ENCODE results near the gene TTC21A. TPM values are rescaled to one million over a fixed set of nuclear protein-coding genes. Genes with fewer than 3 reads are reported as not detected.

Gene TTC21A
- total and polyA plus RNA-seq, 2 donors from 2014 or later, result 4.8 to 14.1 TPM

DNA sequence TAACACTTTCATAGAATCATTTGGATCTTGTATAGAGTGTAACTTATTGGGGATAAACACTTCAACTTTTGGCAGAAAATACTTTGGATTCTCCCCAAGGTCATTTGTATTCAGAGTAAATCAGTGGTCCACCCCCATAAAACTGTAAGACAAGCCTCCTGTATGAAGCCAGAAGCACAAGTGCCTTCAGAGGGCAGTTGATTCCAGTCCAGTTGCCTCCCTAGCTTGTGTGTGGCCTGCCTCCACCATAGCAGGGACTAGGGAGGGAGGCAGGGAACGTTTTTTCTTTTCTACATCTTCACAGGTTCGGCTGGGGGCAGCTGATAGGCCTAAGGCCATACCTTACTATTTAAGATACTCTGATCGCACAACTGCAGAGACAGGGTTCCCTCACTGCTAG is 11.7 kb upstream of the TTC21A start:
- Histone ChIP-seq H3K36me3 (ENCODE audit: control insufficient read depth in 2 of 3, insufficient read depth in 3 of 3, low read length in 3 of 3) (peaks cover 5 to 53% (median 49%) of the 10 kb centered on the region in 3 donors), H3K4me1 (ENCODE audit: control insufficient read depth in 2 of 3, insufficient read depth in 2 of 3, low read depth in 1 of 3, low read length in 3 of 3) (no peaks in the 10 kb centered on the region)
- TF ChIP-seq, protein P1, sequence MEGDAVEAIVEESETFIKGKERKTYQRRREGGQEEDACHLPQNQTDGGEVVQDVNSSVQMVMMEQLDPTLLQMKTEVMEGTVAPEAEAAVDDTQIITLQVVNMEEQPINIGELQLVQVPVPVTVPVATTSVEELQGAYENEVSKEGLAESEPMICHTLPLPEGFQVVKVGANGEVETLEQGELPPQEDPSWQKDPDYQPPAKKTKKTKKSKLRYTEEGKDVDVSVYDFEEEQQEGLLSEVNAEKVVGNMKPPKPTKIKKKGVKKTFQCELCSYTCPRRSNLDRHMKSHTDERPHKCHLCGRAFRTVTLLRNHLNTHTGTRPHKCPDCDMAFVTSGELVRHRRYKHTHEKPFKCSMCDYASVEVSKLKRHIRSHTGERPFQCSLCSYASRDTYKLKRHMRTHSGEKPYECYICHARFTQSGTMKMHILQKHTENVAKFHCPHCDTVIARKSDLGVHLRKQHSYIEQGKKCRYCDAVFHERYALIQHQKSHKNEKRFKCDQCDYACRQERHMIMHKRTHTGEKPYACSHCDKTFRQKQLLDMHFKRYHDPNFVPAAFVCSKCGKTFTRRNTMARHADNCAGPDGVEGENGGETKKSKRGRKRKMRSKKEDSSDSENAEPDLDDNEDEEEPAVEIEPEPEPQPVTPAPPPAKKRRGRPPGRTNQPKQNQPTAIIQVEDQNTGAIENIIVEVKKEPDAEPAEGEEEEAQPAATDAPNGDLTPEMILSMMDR (IDR thresholded peaks at IDR 0.05; ENCODE audit: borderline replicate concordance, extremely low read depth, insufficient read depth), result no peak

DNA sequence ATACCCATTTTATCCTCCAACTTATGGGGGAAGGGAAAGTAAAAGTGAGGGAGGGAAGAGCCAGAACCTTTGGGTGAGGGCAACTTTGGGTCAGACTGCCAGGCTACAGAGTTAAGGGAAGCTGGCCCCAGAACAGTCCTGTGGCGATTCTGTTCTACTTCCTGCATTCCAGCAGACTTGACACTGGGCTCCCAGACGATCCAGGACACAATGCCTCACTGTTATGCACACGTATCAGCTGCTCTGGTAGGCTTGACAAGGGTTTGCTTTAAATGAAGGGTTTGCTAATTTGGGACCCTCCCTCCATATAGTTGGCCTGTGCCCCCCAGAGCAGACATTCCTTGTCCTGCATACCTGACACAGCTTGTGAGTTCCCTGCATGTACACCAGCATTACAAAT is 10.7 kb upstream of the TTC21A start:
- no peak for FAIRE-seq
- Histone ChIP-seq H3K36me3 (ENCODE audit: control insufficient read depth in 2 of 3, insufficient read depth in 3 of 3, low read length in 3 of 3) (peaks cover 5 to 48% (median 47%) of the 10 kb centered on the region in 3 donors), H3K27ac (ENCODE audit: low read depth in 2 of 2, low read length in 2 of 2) (no peak overlapping the region), H3K9ac (ENCODE audit: low read length in 3 of 3) (no peak overlapping the region), H3K4me3 (ENCODE audit: low read length in 3 of 3) (no peak overlapping the region), H3K27me3 (ENCODE audit: control insufficient read depth, insufficient read depth, low read length) (no peaks in the 10 kb centered on the region), H3K4me1 (ENCODE audit: control insufficient read depth in 2 of 3, insufficient read depth in 2 of 3, low read depth in 1 of 3, low read length in 3 of 3) (no peaks in the 10 kb centered on the region), H3K9me3 (ENCODE audit: control insufficient read depth in 2 of 3, insufficient read depth in 1 of 3, low read length in 3 of 3) (no peaks in the 10 kb centered on the region)
- TF ChIP-seq, protein P1 (IDR thresholded peaks at IDR 0.05; ENCODE audit: borderline replicate concordance, extremely low read depth, insufficient read depth), result no peak
- intact Hi-C loops (cut with DNase I), result no loop called here
- DNase-seq, result no peak

More for the DNA sequence above, 11.7 kb upstream of the TTC21A start:
- Histone ChIP-seq H3K9me3 (ENCODE audit: control insufficient read depth in 2 of 3, insufficient read depth in 1 of 3, low read length in 3 of 3) (no peaks in the 10 kb centered on the region), H3K27ac (ENCODE audit: low read depth in 2 of 2, low read length in 2 of 2) (no peak overlapping the region), H3K27me3 (ENCODE audit: control insufficient read depth, insufficient read depth, low read length) (no peaks in the 10 kb centered on the region), H3K9ac (ENCODE audit: low read length in 3 of 3) (no peak overlapping the region), H3K4me3 (ENCODE audit: low read length in 3 of 3) (no peak overlapping the region)
- intact Hi-C loops (cut with DNase I), result no loop called here
- no peak for FAIRE-seq
- DNase-seq, result no peak

DNA sequence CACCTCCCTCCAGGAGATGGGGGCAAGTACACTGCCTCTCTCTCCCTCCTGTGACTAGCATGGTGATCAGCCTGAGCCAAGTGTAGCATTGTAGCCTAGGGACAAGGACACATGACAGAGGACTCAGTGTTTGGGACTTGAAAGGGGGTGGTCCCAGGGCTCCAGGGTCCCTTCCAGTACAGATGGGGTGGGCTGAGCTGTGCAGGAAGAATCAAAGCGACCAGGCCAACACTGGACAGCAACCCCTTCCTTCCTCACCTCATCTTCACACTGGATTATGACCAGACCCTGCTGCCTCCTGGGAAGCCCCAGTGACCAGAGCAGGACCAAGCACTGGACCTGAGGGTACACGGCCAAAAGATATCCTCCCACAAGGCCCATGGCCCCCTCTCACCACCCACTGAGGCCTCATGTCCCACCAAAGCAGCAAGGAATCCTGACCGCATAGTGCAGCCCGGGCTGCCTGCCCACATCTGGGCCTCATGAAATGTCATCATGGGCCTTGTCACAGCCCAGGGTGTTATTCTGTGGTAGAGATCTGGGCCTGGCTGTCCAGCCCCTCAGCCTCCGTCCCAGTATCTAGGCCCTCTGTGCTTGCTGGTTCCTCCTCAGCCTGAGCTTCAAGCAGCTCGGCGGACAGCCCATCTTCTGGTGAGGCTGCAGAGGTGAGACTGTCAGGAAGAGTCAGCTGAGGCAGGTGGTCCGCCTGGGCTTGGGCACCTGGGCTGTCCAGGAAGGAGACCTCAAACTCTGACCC is 9.6 kb upstream of the TTC21A start:
- no peak overlapping the region for H3K9ac ChIP-seq (ENCODE audit: low read length in 3 of 3)
- no peak overlapping the region for H3K4me3 ChIP-seq (ENCODE audit: low read length in 3 of 3)
- no peak for FAIRE-seq
- intact Hi-C loops (cut with DNase I), result no loop called here
- no peak overlapping the region for H3K27ac ChIP-seq (ENCODE audit: low read depth in 2 of 2, low read length in 2 of 2)
- H3K4me1 ChIP-seq (ENCODE audit: control insufficient read depth in 2 of 3, insufficient read depth in 2 of 3, low read depth in 1 of 3, low read length in 3 of 3), result no peaks in the 10 kb centered on the region
- H3K36me3 ChIP-seq (ENCODE audit: control insufficient read depth in 2 of 3, insufficient read depth in 3 of 3, low read length in 3 of 3), result peaks cover 0 to 49% (median 45%) of the 10 kb centered on the region in 3 donors
- DNase-seq, result no peak
- TF ChIP-seq, protein P1 (IDR thresholded peaks at IDR 0.05; ENCODE audit: borderline replicate concordance, extremely low read depth, insufficient read depth), result no peak
- H3K27me3 ChIP-seq (ENCODE audit: control insufficient read depth, insufficient read depth, low read length), result no peaks in the 10 kb centered on the region
- H3K9me3 ChIP-seq (ENCODE audit: control insufficient read depth in 2 of 3, insufficient read depth in 1 of 3, low read length in 3 of 3), result no peaks in the 10 kb centered on the region

All from kidney (tissue), 14 donors.